Lower leg skin (tissue), 4 donors: Measurements from ENCODE around the gene TMEM269. TPM values are rescaled to one million over a fixed set of nuclear protein-coding genes. Genes with fewer than 3 reads are reported as not detected.

ENCODE experiments used
- DNase-seq, 2 donors: peaks; one replicate each; pipeline ENCODE4 v3.0.0-alpha.2; 2019; ENCODE audit warnings: low spot score in 2 of 2
- H3K4me3 ChIP-seq: fragments of 200-600 bp; sonication (generic); 2 replicates; pipeline ENCODE4 v1.5.1; 2017; ENCODE audit warnings: mild to moderate bottlenecking, low read depth; ENCODE audit not compliant: poor library complexity, severe bottlenecking
- POLR2A ChIP-seq, 2 donors: fragments of 450-650 bp; IDR thresholded peaks; one replicate each; pipeline ENCODE4 v1.6.1; 2016 to 2017; ENCODE audit warnings: antibody characterized with exemption in 2 of 2, mild to moderate bottlenecking in 1 of 2, moderate library complexity in 1 of 2
- WGBS, 2 donors: methylation state at CpG; one replicate each; pipeline ENCODE4 v1.1.5; 2018; 5-methylcytosine and 5-hydroxymethylcytosine counted together
- intact Hi-C: fragments of 100-400 bp; cut with DNase I; formaldehyde crosslinking; loops from one replicate; pipeline ENCODE4 v1.15.0; 2023; ENCODE audit warnings: low total_unique reads
- total RNA-seq, 4 donors: library from RNA; depleted of rRNA; stranded (reverse); fragments of >200 nt; gene quantifications; one replicate each; pipeline ENCODE4 v1.1.0, GENCODE V29; 2016
- TF ChIP-seq, protein P1 (sequence below), 3 donors: fragments of 450-650 bp; IDR thresholded peaks; one replicate each; pipeline ENCODE4 v1.5.1; 2016; ENCODE audit warnings: antibody characterized with exemption in 3 of 3, mild to moderate bottlenecking in 3 of 3, moderate library complexity in 2 of 3

TMEM269 gene
- total RNA-seq, 4 donors from 2014 or later, result 0.08 to 0.22 (median 0.13) TPM; not detected in 1

- intact Hi-C loops, result no loop called here
- TF ChIP-seq POLR2A (IDR thresholded peaks at IDR 0.05), result no peak
- TF ChIP-seq, protein P1, sequence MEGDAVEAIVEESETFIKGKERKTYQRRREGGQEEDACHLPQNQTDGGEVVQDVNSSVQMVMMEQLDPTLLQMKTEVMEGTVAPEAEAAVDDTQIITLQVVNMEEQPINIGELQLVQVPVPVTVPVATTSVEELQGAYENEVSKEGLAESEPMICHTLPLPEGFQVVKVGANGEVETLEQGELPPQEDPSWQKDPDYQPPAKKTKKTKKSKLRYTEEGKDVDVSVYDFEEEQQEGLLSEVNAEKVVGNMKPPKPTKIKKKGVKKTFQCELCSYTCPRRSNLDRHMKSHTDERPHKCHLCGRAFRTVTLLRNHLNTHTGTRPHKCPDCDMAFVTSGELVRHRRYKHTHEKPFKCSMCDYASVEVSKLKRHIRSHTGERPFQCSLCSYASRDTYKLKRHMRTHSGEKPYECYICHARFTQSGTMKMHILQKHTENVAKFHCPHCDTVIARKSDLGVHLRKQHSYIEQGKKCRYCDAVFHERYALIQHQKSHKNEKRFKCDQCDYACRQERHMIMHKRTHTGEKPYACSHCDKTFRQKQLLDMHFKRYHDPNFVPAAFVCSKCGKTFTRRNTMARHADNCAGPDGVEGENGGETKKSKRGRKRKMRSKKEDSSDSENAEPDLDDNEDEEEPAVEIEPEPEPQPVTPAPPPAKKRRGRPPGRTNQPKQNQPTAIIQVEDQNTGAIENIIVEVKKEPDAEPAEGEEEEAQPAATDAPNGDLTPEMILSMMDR (IDR thresholded peaks at IDR 0.05), result no peak
- peak overlapping the region; percentile 83 for H3K4me3 ChIP-seq
- WGBS, 2 donors, result 1 to 3% methylated on average over 17 to 21 of the region's 44 CpGs
- peak in 1 of 2 donors; percentile 88 for DNase-seq
Observed at GRCh38 chr1:42765832-42766740, 18.7 kb upstream of the TMEM269 start.

DNA sequence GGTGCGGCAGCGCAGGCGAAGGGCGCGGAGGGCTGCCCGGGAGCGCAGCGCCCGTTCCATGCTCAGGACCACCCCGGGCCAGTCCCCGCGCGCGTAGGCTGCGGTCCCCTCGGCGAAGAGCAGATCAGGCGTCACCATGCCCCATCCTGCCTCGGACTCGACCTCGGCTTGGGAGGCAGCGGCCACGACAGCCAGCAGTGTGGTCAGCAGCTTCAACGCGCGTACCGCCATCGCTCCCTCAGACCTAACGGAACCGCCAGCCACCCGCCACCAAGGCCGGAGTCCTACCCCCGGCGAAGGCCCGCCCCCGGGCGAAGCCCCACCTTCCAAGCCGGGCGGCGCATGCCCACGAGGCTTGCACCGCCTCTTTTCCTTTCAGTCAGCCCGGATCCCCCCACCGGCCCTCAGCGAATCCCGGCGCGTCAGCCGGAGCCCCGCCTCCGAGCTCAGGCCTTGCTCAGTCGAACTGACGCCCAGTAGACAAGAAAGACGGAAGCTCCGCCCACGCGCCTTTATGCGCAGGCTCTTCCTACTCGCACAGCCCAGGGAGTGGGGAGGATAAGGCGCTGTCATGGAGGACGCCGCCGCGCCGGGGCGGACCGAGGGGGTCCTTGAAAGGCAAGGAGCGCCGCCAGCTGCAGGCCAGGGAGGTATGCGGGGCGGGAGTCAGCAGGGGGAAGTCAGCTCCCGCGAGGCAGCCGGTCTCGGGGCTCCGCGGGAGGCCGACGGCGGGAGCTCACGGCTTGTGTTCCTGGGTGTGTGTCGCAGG, 17.9 kb upstream of the TMEM269 start, which contains the start of the genes C1orf50 and P3H1:
Gene C1orf50, plus strand, starts transcription at position 509 of the 769 bp plus-strand sequence. Its CDS starts 63 bp downstream, at position 572.
Gene P3H1, minus strand, starts transcription at position 288 of the 769 bp plus-strand sequence. Its CDS starts 57 bp downstream, at position 231.
- 0 to 1% methylated on average over 30 to 46 of the region's 82 CpGs for WGBS, 2 donors

GRCh38 chr1:42767510-42768000, 17.2 kb upstream of the TMEM269 start:
- 3% methylated on average over 15 to 21 of the region's 23 CpGs for WGBS, 2 donors
- TF ChIP-seq, protein P1 (IDR thresholded peaks at IDR 0.05), result no peak
- no peak for TF ChIP-seq POLR2A (IDR thresholded peaks at IDR 0.05)
- DNase-seq, result no peak
- intact Hi-C loops, result no loop called here
- peak overlapping the region; percentile 96 for H3K4me3 ChIP-seq

More for the DNA sequence above, 17.9 kb upstream of the TMEM269 start, which contains the start of the genes C1orf50 and P3H1:
- peak; percentile 100 for DNase-seq
- intact Hi-C loops, result no loop called here
- H3K4me3 ChIP-seq, result peak within 1 kb of the TSS; percentile 96
- TF ChIP-seq, protein P1 (IDR thresholded peaks at IDR 0.05), result no peak
- peak in 1 of 2 donors; percentile 85 for TF ChIP-seq POLR2A (IDR thresholded peaks at IDR 0.05)

DNA sequence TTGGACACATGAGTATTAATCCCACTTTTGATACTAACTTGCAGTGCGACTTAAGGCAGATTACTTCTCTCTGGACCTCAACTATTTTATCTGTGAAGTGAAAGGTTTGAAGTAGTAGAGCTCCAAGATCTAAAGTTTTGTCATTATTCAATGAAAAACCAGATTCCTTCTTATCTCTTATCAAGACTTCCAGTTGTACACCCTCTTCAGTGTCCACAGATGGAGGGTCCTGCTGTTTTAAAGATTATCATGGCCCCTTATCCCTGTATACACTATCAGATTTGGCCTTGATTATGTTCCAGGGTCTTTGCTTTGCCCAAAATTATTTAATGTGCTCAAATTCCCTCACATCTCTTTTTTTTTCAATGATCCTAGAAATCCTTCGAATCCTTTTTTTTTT, 16.6 kb upstream of the TMEM269 start:
- TF ChIP-seq, protein P1 (IDR thresholded peaks at IDR 0.05), result no peak
- no peak for TF ChIP-seq POLR2A (IDR thresholded peaks at IDR 0.05)
- 75 to 83% methylated on average over 2 of the region's 2 CpGs for WGBS, 2 donors
- DNase-seq, result no peak
- intact Hi-C loops, result no loop called here
- no peak overlapping the region for H3K4me3 ChIP-seq

DNA sequence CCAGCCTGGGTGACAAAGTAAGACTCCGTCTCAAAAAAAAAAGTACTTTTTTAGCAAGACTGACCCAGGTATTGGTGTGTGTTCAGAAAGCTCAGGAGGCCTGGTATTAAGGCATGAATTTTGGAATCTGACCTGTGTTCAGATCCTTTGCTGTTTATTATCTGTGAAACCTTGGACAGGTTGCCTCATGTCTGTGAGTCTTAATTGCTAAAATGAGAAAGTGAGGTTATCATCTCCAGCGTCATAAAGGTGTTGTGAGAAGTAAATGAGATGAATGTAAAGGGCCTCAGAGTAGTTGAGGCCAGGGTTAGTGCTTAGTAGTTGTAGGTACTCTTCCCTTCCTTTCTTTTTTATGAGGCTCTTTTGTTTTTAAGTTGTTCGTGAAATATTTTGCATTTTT, 15.0 kb upstream of the TMEM269 start:
- DNase-seq, result no peak
- intact Hi-C loops, result loop anchor here (10.0 kb wide), 1 partner anchor 305 kb away; no protein-coding TSS in a partner anchor
- no peak overlapping the region for H3K4me3 ChIP-seq
- 74 to 76% methylated on average over 3 of the region's 3 CpGs for WGBS, 2 donors
- TF ChIP-seq POLR2A (IDR thresholded peaks at IDR 0.05), result no peak
- TF ChIP-seq, protein P1 (IDR thresholded peaks at IDR 0.05), result no peak
